SK-N-MC (cell line): ENCODE data around the gene TYRO3.
"Not testable (repeated sequence)": the region's sequence is repeated elsewhere in the genome, so short reads cannot be mapped to it uniquely, and the experiment has no call there.

Experiments
- DNase-seq: peaks from one replicate; pipeline ENCODE4 v3.0.0-alpha.2; 2011; ENCODE audit warnings: low read depth, low spot score
- H3K27ac ChIP-seq: fragments of 200-600 bp; sonication (generic); 2 replicates; pipeline ENCODE4 v1.5.1; 2016; ENCODE audit warnings: mixed run types
- H3K36me3 ChIP-seq: fragments of 200-600 bp; sonication (generic); 2 replicates; pipeline ENCODE4 v1.6.1; 2017; ENCODE audit warnings: antibody characterized with exemption, low read length, mixed read lengths; ENCODE audit not compliant: insufficient read depth
- H3K4me3 ChIP-seq: fragments of 200-600 bp; sonication (generic); 2 replicates; pipeline ENCODE4 v1.5.1; 2016
- H3K9ac ChIP-seq: fragments of 200-600 bp; sonication (generic); 2 replicates; pipeline ENCODE4 v1.8.0; 2017; ENCODE audit warnings: mixed run types, mixed read lengths; ENCODE audit not compliant: insufficient read length
- H3K9me3 ChIP-seq: fragments of 200-600 bp; sonication (generic); 2 replicates; pipeline ENCODE4 v1.6.1; 2017; ENCODE audit warnings: low read depth, mild to moderate bottlenecking, antibody characterized with exemption, low read length, moderate library complexity, mixed read lengths
- EZH2 ChIP-seq: fragments of 200-600 bp; sonication (generic); IDR thresholded peaks from one replicate; pipeline ENCODE4 v1.6.1; 2017; ENCODE audit warnings: antibody characterized with exemption
- FOXP2 ChIP-seq: optimal IDR thresholded peaks from 2 replicates; pipeline ENCODE3; 2011; ENCODE audit warnings: mild to moderate bottlenecking, moderate library complexity; ENCODE audit not compliant: insufficient read depth; ENCODE audit errors: extremely low read length, control extremely low read depth
- POLR2AphosphoS5 ChIP-seq: IDR thresholded peaks from 2 replicates; pipeline ENCODE4 v1.6.1; 2012; ENCODE audit warnings: mild to moderate bottlenecking, low read depth, low read length, borderline replicate concordance

Gene TYRO3

DNA sequence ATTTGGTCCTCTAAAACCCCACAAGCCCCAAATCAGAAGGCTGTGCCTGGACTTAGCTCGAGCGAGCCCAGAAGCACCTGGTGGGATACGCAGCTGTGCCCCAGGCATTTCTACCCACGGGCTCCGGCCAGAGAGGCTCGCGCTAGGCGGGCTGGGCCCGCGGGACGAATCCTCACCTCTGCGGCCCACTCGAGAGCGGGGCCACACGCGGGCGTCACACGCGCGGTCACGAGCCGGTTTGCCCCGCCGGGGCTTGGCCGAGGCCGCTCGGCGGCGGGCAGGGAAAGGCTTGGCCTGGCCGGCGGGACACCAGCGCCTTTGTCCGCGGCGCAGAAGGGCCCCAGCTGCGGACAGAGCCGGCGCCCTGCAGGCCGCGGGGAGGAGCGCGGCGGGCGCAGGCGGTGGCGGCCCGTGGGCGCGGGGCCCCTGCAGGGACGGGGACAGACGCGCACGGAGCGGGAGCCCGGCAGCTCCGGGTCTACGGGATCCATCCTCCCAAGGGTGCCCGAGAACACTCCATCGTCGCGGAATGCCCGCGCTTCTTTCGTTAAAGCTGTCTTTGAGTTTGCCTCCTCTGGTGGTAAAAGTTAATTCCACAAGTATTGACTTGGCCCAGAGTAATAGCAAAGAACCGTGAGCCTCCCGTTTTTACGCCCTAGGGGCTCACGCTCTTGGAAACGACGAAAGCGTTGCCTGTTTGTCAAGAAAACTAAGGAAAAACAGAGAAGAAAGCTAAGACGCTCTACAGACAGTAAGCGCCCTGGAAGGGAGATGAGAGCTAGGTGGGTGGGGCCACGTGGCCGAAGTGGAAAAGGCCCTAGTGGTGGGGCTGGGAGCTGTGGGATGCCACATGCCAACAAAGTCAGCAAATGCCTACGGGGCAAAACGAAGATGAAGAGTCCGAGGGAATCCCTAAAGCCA is 26.4 kb downstream of the TYRO3 start:
- Histone ChIP-seq H3K9ac (no peak overlapping the region), H3K36me3 (no peaks in the 10 kb centered on the region), H3K4me3 (0 out of 2 replicates have a peak overlapping the region, but pooled peaks have one; percentile 49), H3K9me3 (no peaks in the 10 kb centered on the region), H3K27ac (peak overlapping the region; percentile 35)
- no peak for DNase-seq
- TF ChIP-seq EZH2: no peak
- TF ChIP-seq FOXP2: no peak
- no peak for TF ChIP-seq POLR2AphosphoS5

DNA sequence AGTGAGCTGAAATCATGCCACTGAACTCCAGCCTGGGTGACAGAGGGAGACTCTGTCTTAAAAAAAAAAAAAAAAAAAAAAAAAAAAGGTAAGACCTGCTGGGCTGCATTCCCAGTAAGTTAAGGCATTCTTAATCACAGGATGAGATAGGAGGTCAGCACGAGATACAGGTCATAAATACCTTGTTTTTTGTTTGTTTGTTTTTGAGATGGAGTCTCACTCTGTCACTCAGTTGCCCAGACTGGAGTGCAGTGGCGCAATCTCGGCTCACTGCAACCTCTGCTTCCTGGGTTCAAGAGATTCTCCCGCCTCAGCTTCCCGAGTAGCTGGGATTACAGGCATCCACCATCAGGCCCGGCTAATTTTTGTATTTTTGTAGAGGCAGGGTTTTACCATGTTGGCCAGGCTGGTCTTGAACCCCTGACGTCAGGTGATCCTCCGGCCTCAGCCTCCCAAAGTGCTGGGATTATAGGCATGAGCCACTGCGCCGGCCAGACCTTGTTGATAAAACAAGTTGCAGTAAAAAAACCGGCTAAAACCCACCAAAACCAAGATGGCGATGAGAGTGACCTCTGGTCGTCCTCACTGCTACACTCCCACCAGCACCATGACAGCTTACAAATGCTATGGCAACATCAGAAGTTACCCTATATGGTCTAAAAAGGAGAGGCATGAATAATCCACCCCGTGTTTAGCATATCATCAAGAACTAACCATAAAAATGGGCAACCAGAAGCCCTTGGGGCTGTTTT is 27.7 kb downstream of the TYRO3 start:
- H3K4me3 ChIP-seq, DNase-seq, H3K27ac ChIP-seq, H3K9me3 ChIP-seq, H3K36me3 ChIP-seq, H3K9ac ChIP-seq: not testable (repeated sequence)

DNA sequence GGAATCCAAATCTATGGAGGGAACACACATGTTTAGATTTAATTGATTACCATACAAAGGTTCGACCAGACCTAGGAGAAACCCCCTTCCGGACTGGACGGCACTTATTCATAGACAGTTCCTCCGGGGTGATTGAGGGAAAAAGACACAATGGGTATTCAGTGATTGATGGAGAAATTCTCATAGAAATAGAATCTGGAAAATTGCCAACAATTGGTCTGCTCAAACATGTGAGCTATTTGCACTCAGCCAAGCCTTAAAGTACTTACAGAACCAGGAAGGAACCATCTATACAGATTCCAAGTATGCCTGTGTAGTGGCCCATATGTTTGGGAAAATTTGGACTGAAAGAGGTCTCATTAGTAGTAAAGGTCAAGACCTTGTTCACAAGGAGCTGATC is 30.0 kb downstream of the TYRO3 start:
- not testable (repeated sequence) for DNase-seq, H3K9ac ChIP-seq, H3K4me3 ChIP-seq, H3K36me3 ChIP-seq, H3K27ac ChIP-seq, H3K9me3 ChIP-seq

DNA sequence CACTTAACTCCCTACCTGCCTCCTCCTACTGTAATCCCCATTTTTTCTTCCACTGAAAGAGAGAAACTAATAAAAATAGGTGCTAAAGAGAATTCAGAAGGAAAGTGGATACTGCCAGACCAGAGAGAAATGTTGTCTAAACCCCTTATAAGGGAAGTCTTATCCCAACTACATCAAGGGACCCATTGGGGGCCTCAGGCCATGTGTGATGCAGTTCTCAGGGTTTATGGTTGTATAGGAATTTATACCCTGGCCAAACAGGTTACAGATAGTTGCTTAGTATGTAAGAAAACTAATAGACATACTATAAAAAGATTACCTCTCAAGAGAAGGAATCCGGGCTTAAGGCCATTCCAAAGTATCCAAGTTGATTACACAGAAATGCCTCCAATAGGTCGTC is 30.6 kb downstream of the TYRO3 start:
- H3K9me3 ChIP-seq, H3K9ac ChIP-seq, H3K27ac ChIP-seq, H3K4me3 ChIP-seq, H3K36me3 ChIP-seq, DNase-seq: not testable (repeated sequence)

DNA sequence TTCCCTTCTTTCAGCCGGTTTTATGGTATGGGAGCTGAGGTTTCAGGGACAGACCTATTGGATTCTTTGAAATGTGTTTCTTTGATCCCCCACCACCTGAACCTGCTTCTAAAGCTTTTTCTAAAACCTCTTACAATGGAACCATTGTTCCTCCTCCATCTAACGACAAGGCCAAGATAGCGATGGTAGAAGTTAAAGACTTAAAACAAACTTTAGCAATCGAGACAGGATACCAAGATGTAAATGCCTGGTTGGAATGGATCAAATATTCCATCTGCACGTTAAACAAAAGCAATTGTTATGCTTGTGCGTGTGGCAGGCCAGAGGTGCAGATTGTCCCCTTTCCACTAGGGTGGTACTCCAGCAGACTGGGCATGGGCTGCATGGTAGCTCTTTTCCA is 32.2 kb downstream of the TYRO3 start:
- H3K4me3 ChIP-seq: not testable (repeated sequence)

DNA sequence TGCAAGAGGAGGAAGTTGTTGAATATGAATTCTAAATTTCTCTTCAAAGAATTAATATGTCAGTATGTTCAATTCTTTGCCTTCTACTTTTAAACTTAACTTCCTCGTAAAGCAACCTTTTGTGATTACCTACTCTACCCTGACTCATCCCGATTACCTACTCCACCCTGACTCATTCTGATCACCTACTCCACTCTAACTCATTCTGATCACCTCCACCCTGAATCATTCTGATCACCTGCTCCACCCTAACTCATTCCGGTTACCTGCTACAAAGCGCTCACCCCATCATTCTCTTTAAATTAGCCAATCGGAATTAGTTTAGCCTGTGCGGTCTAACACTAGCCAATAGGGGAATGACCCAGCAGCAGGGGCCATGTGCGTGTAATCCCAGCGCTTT is 33.7 kb downstream of the TYRO3 start:
- not testable (repeated sequence) for H3K4me3 ChIP-seq, DNase-seq, H3K9ac ChIP-seq, H3K27ac ChIP-seq, H3K36me3 ChIP-seq, H3K9me3 ChIP-seq

More for the DNA sequence above, 32.2 kb downstream of the TYRO3 start:
- not testable (repeated sequence) for H3K36me3 ChIP-seq, H3K9ac ChIP-seq, DNase-seq, H3K27ac ChIP-seq, H3K9me3 ChIP-seq

DNA sequence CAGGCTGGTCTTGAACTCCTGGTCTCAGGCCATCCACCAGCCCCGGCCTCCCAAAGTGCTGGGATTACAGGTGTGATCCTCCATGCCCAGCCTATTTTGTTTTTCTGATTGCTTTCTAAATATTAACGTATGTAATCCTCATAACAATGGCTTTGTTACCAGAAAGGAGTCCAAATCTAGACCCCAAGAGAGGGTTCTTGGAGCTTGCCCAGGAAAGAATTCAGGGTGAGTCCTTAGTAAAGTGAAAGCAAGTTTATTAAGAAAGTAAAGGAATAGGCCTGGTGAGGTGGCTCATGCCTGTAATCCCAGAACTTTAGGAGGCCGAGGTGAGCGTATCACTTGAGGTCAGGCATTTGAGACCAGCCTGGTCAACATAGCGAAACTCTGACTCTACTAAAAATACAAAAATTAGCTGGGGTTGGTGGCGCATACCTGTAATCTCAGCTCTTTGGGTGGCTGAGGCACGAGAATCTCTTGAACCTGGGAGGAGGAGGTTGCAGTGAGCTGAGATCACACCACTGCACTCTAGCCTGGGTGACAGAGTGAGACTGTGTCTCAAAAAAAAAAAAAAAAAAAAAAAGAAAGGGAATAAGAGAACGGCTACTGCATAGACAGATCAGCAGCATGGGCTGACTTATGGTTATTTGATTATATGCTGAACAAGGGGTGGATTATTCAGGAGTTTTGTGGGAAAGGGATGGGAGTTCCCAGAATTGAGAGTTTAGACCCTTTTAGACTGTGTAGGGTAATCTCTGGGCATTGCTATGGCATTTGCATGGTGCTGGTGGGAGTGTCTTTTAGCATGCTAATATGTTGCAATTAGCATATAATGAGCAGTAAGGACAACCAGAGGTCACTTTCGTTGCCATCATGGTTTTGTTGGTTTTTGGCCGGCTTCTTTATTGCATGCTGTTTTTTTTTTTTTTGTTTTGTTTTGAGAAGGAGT is 36.1 kb downstream of the TYRO3 start:
- Histone ChIP-seq H3K9ac (no peak overlapping the region), H3K27ac (no peak overlapping the region), H3K9me3 (no peaks in the 10 kb centered on the region), H3K4me3 (no peak overlapping the region), H3K36me3 (no peaks in the 10 kb centered on the region)
- DNase-seq: no peak
- TF ChIP-seq EZH2 (no peak), FOXP2 (no peak), POLR2AphosphoS5 (no peak)

DNA sequence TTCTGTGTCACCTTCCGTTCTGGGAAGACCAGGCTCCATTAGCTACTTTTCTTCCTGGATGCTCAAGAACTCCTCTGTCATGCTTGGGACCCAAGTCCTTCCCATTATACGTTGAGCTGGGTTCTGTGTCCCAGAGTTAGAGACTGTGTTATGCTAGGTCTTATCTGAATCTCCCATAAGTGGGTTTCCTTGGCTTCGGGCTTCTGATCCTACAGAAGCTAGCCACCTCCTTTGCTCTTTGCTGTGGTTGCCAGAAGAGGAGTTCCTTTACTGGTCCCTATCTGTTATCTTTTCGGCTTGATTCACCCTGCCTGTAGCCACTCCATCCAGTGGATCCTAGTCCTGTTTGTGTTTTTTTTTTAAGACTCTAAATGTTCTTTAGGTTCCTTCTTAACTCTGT is 38.0 kb downstream of the TYRO3 start:
- H3K36me3 ChIP-seq: no peaks in the 10 kb centered on the region
- H3K27ac ChIP-seq: no peak overlapping the region
- H3K9me3 ChIP-seq: no peaks in the 10 kb centered on the region
- TF ChIP-seq FOXP2: no peak
- no peak for TF ChIP-seq POLR2AphosphoS5
- no peak for TF ChIP-seq EZH2
- no peak overlapping the region for H3K4me3 ChIP-seq
- DNase-seq: no peak
- no peak overlapping the region for H3K9ac ChIP-seq
